Cardiac fibroblast (primary cell): Measurements from ENCODE around the gene PIEZO2.
"Not testable (repeated sequence)": the region's sequence is repeated elsewhere in the genome, so short reads cannot be mapped to it uniquely, and the experiment has no call there.

Experiments
- DNase-seq, 2 donors: peaks; one replicate each; pipeline versions ENCODE4 v3.0.0 to v3.0.0-alpha.2; 2010; ENCODE audit warnings: low read depth in 2 of 2
- H3K4me3 ChIP-seq, 2 donors: replicated peaks in 1 of 2; 1 replicate in 1 of 2; 2 replicates in 1 of 2; pipeline ENCODE4 v1.5.1; 2011; ENCODE audit warnings: low read depth in 2 of 2, low read length in 2 of 2, mild to moderate bottlenecking in 2 of 2, moderate library complexity in 1 of 2
- CTCF ChIP-seq: IDR thresholded peaks from one replicate; pipeline ENCODE4 v1.5.1; 2011; ENCODE audit warnings: low read depth, mild to moderate bottlenecking, low read length, inconsistent platforms

Gene PIEZO2

GRCh38 chr18:10663750-10664149, 485.6 kb downstream of the PIEZO2 start:
- DNase-seq, result no peak
- H3K4me3 ChIP-seq, result no peak overlapping the region
- no peak for TF ChIP-seq CTCF

GRCh38 chr18:10661317-10661716, 488.1 kb downstream of the PIEZO2 start:
- H3K4me3 ChIP-seq, result no peak overlapping the region
- peak; percentile 62 to 69 for DNase-seq
- no peak for TF ChIP-seq CTCF

- no peak overlapping the region for H3K4me3 ChIP-seq
- peak; percentile 61 to 76 for DNase-seq
- TF ChIP-seq CTCF, result no peak
Measured at GRCh38 chr18:10660179-10660884, 489.0 kb downstream of the PIEZO2 start.

- H3K4me3 ChIP-seq, result no peak overlapping the region
- DNase-seq, result no peak
- no peak for TF ChIP-seq CTCF
Measured at GRCh38 chr18:10659594-10659993, 489.8 kb downstream of the PIEZO2 start.

GRCh38 chr18:10659000-10659399, 490.4 kb downstream of the PIEZO2 start:
- DNase-seq, result no peak
- TF ChIP-seq CTCF, result no peak
- H3K4me3 ChIP-seq, result no peak overlapping the region

- not testable (repeated sequence) for H3K4me3 ChIP-seq, DNase-seq
Measured at GRCh38 chr18:10644003-10644402, 505.4 kb downstream of the PIEZO2 start.

- not testable (repeated sequence) for DNase-seq, H3K4me3 ChIP-seq
Measured at GRCh38 chr18:10642915-10643524, 506.3 kb downstream of the PIEZO2 start.

- H3K4me3 ChIP-seq, DNase-seq: not testable (repeated sequence)
Measured at GRCh38 chr18:10638539-10638885, 510.9 kb downstream of the PIEZO2 start.

GRCh38 chr18:10637858-10638538, 511.4 kb downstream of the PIEZO2 start:
- DNase-seq, result not testable (repeated sequence)

GRCh38 chr18:10629076-10629475, 520.3 kb downstream of the PIEZO2 start:
- H3K4me3 ChIP-seq, DNase-seq: not testable (repeated sequence)

More at GRCh38 chr18:10637858-10638538, 511.4 kb downstream of the PIEZO2 start:
- not testable (repeated sequence) for H3K4me3 ChIP-seq

GRCh38 chr18:10626606-10627213, 522.7 kb downstream of the PIEZO2 start:
- DNase-seq, H3K4me3 ChIP-seq: not testable (repeated sequence)

- H3K4me3 ChIP-seq, DNase-seq: not testable (repeated sequence)
Measured at GRCh38 chr18:10623606-10624005, 525.8 kb downstream of the PIEZO2 start.
